ENCODE data around the gene RIPPLY3. TPM values are rescaled to one million over a fixed set of nuclear protein-coding genes. Genes with fewer than 3 reads are reported as not detected.

RIPPLY3 gene
- total RNA-seq, 1 experiment from 2014 or later, result not detected

DNA sequence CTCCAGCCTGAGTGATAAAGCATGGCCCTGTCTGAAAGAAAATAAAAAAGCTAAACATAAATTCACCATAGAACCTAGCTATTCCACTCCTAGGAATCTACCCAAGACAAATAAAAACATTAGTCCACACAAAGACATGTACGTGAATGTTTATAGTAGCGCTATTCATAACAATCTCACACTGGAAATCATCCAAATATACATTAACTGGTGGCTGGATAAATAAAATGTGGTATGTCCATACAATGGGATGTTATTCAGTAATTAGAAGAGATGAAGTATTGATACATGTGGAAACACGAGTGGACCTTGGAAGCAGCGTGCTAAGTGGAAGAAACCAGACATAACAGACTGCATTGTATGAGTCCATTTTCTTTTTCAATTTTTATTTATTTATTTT is 29.7 kb downstream of the RIPPLY3 start (continued):
- TF ChIP-seq, protein P1, sequence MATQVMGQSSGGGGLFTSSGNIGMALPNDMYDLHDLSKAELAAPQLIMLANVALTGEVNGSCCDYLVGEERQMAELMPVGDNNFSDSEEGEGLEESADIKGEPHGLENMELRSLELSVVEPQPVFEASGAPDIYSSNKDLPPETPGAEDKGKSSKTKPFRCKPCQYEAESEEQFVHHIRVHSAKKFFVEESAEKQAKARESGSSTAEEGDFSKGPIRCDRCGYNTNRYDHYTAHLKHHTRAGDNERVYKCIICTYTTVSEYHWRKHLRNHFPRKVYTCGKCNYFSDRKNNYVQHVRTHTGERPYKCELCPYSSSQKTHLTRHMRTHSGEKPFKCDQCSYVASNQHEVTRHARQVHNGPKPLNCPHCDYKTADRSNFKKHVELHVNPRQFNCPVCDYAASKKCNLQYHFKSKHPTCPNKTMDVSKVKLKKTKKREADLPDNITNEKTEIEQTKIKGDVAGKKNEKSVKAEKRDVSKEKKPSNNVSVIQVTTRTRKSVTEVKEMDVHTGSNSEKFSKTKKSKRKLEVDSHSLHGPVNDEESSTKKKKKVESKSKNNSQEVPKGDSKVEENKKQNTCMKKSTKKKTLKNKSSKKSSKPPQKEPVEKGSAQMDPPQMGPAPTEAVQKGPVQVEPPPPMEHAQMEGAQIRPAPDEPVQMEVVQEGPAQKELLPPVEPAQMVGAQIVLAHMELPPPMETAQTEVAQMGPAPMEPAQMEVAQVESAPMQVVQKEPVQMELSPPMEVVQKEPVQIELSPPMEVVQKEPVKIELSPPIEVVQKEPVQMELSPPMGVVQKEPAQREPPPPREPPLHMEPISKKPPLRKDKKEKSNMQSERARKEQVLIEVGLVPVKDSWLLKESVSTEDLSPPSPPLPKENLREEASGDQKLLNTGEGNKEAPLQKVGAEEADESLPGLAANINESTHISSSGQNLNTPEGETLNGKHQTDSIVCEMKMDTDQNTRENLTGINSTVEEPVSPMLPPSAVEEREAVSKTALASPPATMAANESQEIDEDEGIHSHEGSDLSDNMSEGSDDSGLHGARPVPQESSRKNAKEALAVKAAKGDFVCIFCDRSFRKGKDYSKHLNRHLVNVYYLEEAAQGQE (IDR thresholded peaks at IDR 0.05; ENCODE audit: low read depth), result no peak
- no peak for TF ChIP-seq TCF7L2 (IDR thresholded peaks at IDR 0.05; ENCODE audit: borderline replicate concordance, extremely low read depth, insufficient read depth, insufficient read length)
- no peak for TF ChIP-seq EZH2 (IDR thresholded peaks at IDR 0.05)

DNA sequence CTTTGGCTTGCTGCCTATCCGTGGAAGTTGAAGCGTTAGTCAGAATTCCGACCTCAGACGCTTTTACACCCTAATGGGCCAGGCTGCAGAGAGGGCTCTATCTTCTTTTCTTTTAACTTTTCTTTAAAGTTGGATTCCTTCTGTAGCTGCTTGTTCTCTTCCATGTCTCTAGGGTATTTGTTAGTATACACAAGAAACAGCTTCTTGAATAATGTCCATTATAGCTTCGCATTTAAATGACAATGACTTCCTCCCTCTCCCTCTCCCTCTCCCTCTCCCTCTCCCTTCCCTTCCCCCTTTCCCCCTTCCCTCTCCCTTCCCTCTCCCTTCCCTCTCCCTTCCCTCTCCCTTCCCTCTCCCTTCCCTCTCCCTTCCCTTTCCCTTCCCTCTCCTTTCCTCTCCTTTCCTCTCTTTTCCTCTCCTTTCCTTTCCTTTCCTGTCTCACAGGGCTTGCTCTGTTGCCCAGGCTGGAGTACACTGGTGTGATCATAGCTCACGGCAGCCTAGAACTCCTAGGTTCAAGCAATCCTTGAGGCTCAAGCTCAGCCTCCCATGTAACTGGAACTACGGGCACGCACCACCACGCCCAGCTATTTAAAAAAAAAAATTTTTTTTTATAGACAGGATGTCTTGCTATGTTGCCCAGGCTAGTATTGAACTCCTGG is 33.0 kb downstream of the RIPPLY3 start:
- no peak for ATAC-seq
- CTCF ChIA-PET, result no interaction called here
- POLR2A ChIA-PET, result interaction anchor here (0.6 kb wide), 1 partner anchor 76 kb away, joined by 4 read pairs; no protein-coding TSS in a partner anchor

More for the DNA sequence above, 33.0 kb downstream of the RIPPLY3 start:
- no peaks in the 10 kb centered on the region for H3K9me2 ChIP-seq (ENCODE audit: insufficient read depth)
- H2AFZ ChIP-seq (ENCODE audit: low read depth, low read length, poor library complexity, severe bottlenecking), result no peak overlapping the region
- H3K9me3 ChIP-seq (ENCODE audit: control insufficient read depth in 1 of 2, insufficient read depth in 1 of 2, low read depth in 1 of 2, low read length in 2 of 2), result no peaks in the 10 kb centered on the region
- intact Hi-C loops (cut with micrococcal nuclease), result no loop called here
- H4K20me1 ChIP-seq (ENCODE audit: insufficient read depth), result no peaks in the 10 kb centered on the region
- no peak overlapping the region for H3K27ac ChIP-seq (ENCODE audit: low read depth, low read length)
- no peak overlapping the region for H3K9ac ChIP-seq (ENCODE audit: low read length)
- no peak for TF ChIP-seq CEBPB (IDR thresholded peaks at IDR 0.05; ENCODE audit: low read depth)
- TF ChIP-seq EGR1 (IDR thresholded peaks at IDR 0.05; ENCODE audit: low read depth), result no peak
- no peak for TF ChIP-seq SP1 (IDR thresholded peaks at IDR 0.05; ENCODE audit: low read depth)
- no peak for TF ChIP-seq POLR2A (IDR thresholded peaks at IDR 0.05; ENCODE audit: borderline replicate concordance, extremely low read depth, insufficient read depth, insufficient read length)
- no peak for TF ChIP-seq YY1 (IDR thresholded peaks at IDR 0.05; ENCODE audit: extremely low read depth, insufficient replicate concordance, low read depth, low read length)
- TF ChIP-seq JUND (IDR thresholded peaks at IDR 0.05), result no peak
- TF ChIP-seq ZBTB33 (IDR thresholded peaks at IDR 0.05; ENCODE audit: extremely low read depth, insufficient replicate concordance, low read length), result no peak
- TF ChIP-seq RAD21 (IDR thresholded peaks at IDR 0.05; ENCODE audit: low read depth), result no peak
- no peak for TF ChIP-seq FOSL1 (IDR thresholded peaks at IDR 0.05; ENCODE audit: low read depth)
- TF ChIP-seq, protein P1 (IDR thresholded peaks at IDR 0.05; ENCODE audit: low read depth), result no peak
- H3K79me2 ChIP-seq (ENCODE audit: insufficient read depth, low read length), result no peaks in the 10 kb centered on the region
- no peaks in the 10 kb centered on the region for H3K36me3 ChIP-seq (ENCODE audit: control insufficient read depth in 1 of 2, insufficient read depth in 2 of 2, low read length in 2 of 2)
- no peaks in the 10 kb centered on the region for H3K27me3 ChIP-seq (ENCODE audit: insufficient read depth, low read length)
- no peak overlapping the region for H3K4me2 ChIP-seq (ENCODE audit: low read length)
- RAD21 ChIA-PET (ENCODE audit: low non-redundant PET in 1 of 2, low total read pairs in 2 of 2, uncharacterized antibody in 2 of 2, unreplicated experiment in 2 of 2), result no interaction called here
- no TSS peak for BruUV-seq (replicated peaks)
- no peaks in the 10 kb centered on the region for H3K4me1 ChIP-seq (ENCODE audit: control insufficient read depth in 1 of 2, insufficient read depth in 2 of 2, low read length in 2 of 2)
- H3K4me3 ChIP-seq (replicated peaks in 1 of 2; ENCODE audit: low read depth in 1 of 2, low read length in 2 of 2), result no peak overlapping the region
- no peak for DNase-seq (ENCODE audit: low read depth, low spot score)

All from HCT116 (cell line).